Spleen (tissue), 7 donors: ENCODE results near the gene UGT1A9.

Experiments
- CTCF ChIP-seq, 11 experiments: fragments of 200-600 bp in 7 of 11; fragments of 450-650 bp in 4 of 11; sonication (generic) in 4 of 11; IDR thresholded peaks in 8 of 11; conservative IDR thresholded peaks in 3 of 11; 1 replicate in 7 of 11; 2 replicates in 4 of 11; pipeline versions ENCODE4 v1.4.0 to v1.8.0; 2016 to 2021; ENCODE audit warnings: antibody characterized with exemption in 11 of 11, inconsistent platforms in 4 of 11, mild to moderate bottlenecking in 1 of 11
- POLR2A ChIP-seq, 3 donors: fragments of 450-650 bp; IDR thresholded peaks; one replicate each; pipeline ENCODE4 v1.5.1; 2017; ENCODE audit warnings: antibody characterized with exemption in 3 of 3, mild to moderate bottlenecking in 1 of 3
- donor health status: DM: no; HTN: no; CAD: no; lungs with moderate emphysema.
- donor health status: DM: no; HTN: no; CAD: no.
- donor health status: DM: no; HTN: no; CAD: no.

GRCh38 chr2:233638836-233639235, 32.9 kb upstream of the UGT1A9 start:
- no peak for TF ChIP-seq CTCF (IDR thresholded peaks at IDR 0.05 in 8 of 11, conservative IDR thresholded peaks at IDR 0.05 in 3 of 11)
- no peak for TF ChIP-seq POLR2A (IDR thresholded peaks at IDR 0.05)
